Psoas muscle (tissue), 8 donors: ENCODE measurements around the gene ZNF831. TPM values are rescaled to one million over a fixed set of nuclear protein-coding genes. Genes with fewer than 3 reads are reported as not detected.

Experiments used
- ATAC-seq, 4 donors: fragments of 200-7000 bp; cut with Tn5 transposase; one replicate each; pipeline ENCODE4 v1.9.1; 2020; ENCODE audit warnings: moderate library complexity in 3 of 4, mild to moderate bottlenecking in 2 of 4
- DNase-seq, 2 donors: peaks; one replicate each; pipeline ENCODE4 v3.0.0-alpha.2; 2020
- H3K27ac ChIP-seq: fragments of 200-600 bp; one replicate; pipeline ENCODE4 v1.8.0; 2022
- H3K27me3 ChIP-seq, 3 donors: fragments of 200-600 bp in 1 of 3; one replicate each; pipeline versions ENCODE4 v1.6.1 to v1.8.0; 2013 to 2022; ENCODE audit warnings: low read length in 2 of 3, mild to moderate bottlenecking in 2 of 3, moderate library complexity in 1 of 3; ENCODE audit not compliant: insufficient read depth in 3 of 3
- H3K36me3 ChIP-seq, 2 donors: fragments of 200-600 bp in 1 of 2; one replicate each; pipeline versions ENCODE4 v1.6.1 to v1.8.0; 2013 to 2022; ENCODE audit warnings: low read depth in 1 of 2, mild to moderate bottlenecking in 1 of 2, moderate library complexity in 1 of 2; ENCODE audit not compliant: insufficient read depth in 1 of 2
- H3K4me1 ChIP-seq: fragments of 200-600 bp; one replicate; pipeline ENCODE4 v1.8.0; 2022
- H3K4me3 ChIP-seq: fragments of 200-600 bp; one replicate; pipeline ENCODE4 v1.8.0; 2022; ENCODE audit warnings: mild to moderate bottlenecking
- H3K9me3 ChIP-seq: fragments of 200-600 bp; one replicate; pipeline ENCODE4 v1.8.0; 2022
- CTCF ChIP-seq: fragments of 200-600 bp; IDR thresholded peaks from one replicate; pipeline ENCODE4 v1.8.0; 2022; ENCODE audit warnings: antibody characterized with exemption
- WGBS, 3 donors: extraction: QIAGEN DNeasy Blood & Tissue Kit; methylation state at CpG; one replicate each; pipeline versions ENCODE4 v1.1.6 to v1.1.7; 2013; 5-methylcytosine and 5-hydroxymethylcytosine counted together
- intact Hi-C, 2 donors: fragments of 100-400 bp; cut with DNase I; formaldehyde crosslinking; loops; one replicate each; pipeline versions ENCODE4 v1.11.0 to v1.14.2; 2022
- polyA plus RNA-seq, 3 donors: library from polyadenylated mRNA; stranded (reverse); fragments of 200-250 nt; gene quantifications; one replicate each; pipeline ENCODE4 v1.2.3, GENCODE V29; 2013
- total RNA-seq, 4 donors: library from RNA; stranded (reverse); fragmentation: NEBNext Ultra II Directional in 2 of 4; extraction: Animal tissue kit (Norgen Biotek cat#: 25700) in 2 of 4; gene quantifications; one replicate each; pipeline versions ENCODE4 v1.2.1 to v1.2.4, GENCODE V29; 2021 to 2023
- donor health status: healthy with polysubstance abuse.
- donor health status: DM: no; HTN: no; CAD: no; lungs with moderate emphysema.
- donor health status: Bipolar disorder and iron deficiency.
- donor health status: healthy.
- donor health status: DM: yes; HTN: yes; CAD: no.
- donor health status: DM: no; HTN: no; CAD: no.
- donor health status: DM: no; HTN: no; CAD: no.
- donor health status: DM: yes; HTN: yes; CAD: no.

Gene ZNF831
- total and polyA plus RNA-seq, 7 donors: 0.01 to 0.08 (median 0.03) TPM; not detected in 1

DNA sequence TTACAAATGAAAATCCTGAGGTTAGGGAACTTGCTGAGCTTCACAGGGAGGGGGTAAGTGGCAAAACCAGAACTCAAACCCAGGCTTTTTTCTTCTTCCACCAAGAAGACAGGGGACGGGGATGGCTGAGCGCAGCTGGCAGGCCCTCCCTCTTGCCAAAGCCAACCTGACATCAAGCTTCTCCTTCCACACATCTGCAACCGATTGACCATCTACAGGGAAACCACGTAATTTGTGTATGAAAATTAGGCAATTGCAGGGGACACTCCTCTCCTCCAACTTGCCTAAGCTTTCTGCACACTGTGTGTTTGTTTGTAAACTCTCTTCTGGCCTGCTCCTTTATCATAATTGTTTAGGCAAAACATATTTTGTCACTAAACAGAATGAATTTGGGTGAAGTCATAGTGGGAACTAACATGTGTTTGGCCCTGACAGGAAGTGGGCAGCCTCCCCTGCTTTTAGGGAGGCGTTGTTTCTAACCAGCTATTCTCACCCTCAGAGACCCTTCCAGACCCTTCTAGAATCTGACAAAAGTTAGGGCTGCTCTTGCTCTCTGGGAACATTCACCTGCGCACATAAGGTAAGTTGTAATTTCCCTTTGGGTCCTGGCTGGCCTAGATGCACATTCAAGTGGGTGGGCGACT lies 18.9 kb downstream of the ZNF831 start:
- TF ChIP-seq CTCF: no peak
- intact Hi-C loops: no loop called here
- 75 to 81% (median 78%) methylated on average over 7 of the region's 7 CpGs for WGBS, 3 donors
- no peaks in the 10 kb centered on the region for H3K9me3 ChIP-seq
- DNase-seq (no peak), ATAC-seq (no peak)
- H3K27me3 ChIP-seq: no peaks in the 10 kb centered on the region
- no peak overlapping the region for H3K4me3 ChIP-seq
- no peak overlapping the region for H3K27ac ChIP-seq
- H3K36me3 ChIP-seq: no peaks in the 10 kb centered on the region
- H3K4me1 ChIP-seq: no peaks in the 10 kb centered on the region

DNA sequence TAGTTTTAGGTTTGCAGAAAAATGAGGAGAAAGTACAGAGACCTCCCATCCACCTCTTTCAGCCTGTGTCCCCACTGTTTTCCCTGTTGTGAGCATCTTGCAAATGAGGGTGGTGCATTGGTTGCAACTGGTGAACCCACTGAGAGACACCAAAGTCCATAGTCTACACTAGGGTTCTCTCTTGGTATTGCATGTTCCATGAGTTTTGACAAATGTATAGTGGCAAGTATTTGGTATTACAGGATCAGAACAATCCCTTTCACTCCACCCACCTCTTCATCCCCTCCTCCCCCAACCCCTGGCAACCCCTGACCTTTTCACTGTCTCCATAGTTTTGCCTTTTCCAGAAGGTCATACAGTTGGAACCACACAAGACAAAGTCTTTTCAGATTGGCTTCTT lies 20.1 kb downstream of the ZNF831 start:
- TF ChIP-seq CTCF: no peak

DNA sequence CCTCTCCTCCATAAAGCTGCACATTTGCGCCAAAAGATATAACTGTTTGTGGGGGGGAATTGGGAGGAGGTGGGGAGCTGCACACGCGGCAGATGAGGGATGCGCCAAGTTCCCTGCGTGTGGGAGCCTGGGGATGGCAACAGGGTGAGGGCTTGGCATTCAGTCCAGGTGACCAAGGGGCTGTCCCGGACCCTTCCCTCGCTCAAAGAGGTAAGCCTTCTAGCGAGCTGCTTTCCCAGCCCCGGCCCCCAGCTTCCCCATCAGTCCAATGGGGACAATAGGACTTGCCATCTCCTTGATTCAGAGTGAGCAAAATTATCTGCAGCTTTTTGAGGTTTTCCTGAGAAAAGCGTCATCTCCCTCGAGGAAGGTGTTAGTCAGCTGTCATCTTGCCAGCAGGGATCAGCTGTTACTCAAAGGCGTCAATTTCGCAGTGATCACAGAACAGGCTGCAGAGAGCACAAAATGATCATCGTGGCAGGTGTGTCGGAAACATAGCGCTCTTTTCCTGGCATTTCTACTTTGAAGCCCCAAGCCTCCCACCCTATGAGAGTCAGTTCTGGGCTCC lies 21.3 kb downstream of the ZNF831 start:
- WGBS, 3 donors: 53 to 64% (median 57%) methylated on average over 16 of the region's 16 CpGs
- H3K27ac ChIP-seq: no peak overlapping the region

More for the DNA sequence above, 20.1 kb downstream of the ZNF831 start:
- no peak for DNase-seq
- H3K4me1 ChIP-seq: no peaks in the 10 kb centered on the region
- intact Hi-C loops: no loop called here
- H3K9me3 ChIP-seq: no peaks in the 10 kb centered on the region
- no peak overlapping the region for H3K27ac ChIP-seq
- ATAC-seq: no peak
- no peak overlapping the region for H3K4me3 ChIP-seq
- H3K27me3 ChIP-seq: no peaks in the 10 kb centered on the region
- no peaks in the 10 kb centered on the region for H3K36me3 ChIP-seq

GRCh38 chr20:59185809-59186208 lies 22.2 kb downstream of the ZNF831 start:
- no peak for DNase-seq
- Histone ChIP-seq H3K9me3 (no peaks in the 10 kb centered on the region), H3K27ac (no peak overlapping the region), H3K27me3 (no peaks in the 10 kb centered on the region), H3K36me3 (no peaks in the 10 kb centered on the region), H3K4me1 (no peaks in the 10 kb centered on the region), H3K4me3 (no peak overlapping the region)
- intact Hi-C loops: no loop called here
- TF ChIP-seq CTCF: no peak
- WGBS, 3 donors: 59 to 64% (median 61%) methylated on average over 6 of the region's 6 CpGs
- no peak for ATAC-seq

More for the DNA sequence above, 21.3 kb downstream of the ZNF831 start:
- Histone ChIP-seq H3K27me3 (no peaks in the 10 kb centered on the region), H3K4me3 (no peak overlapping the region), H3K36me3 (no peaks in the 10 kb centered on the region), H3K4me1 (no peaks in the 10 kb centered on the region), H3K9me3 (no peaks in the 10 kb centered on the region)
- no peak for DNase-seq
- intact Hi-C loops: no loop called here
- ATAC-seq: no peak
- TF ChIP-seq CTCF: no peak

GRCh38 chr20:59190466-59190865 lies 26.8 kb downstream of the ZNF831 start:
- Histone ChIP-seq H3K4me1 (no peaks in the 10 kb centered on the region), H3K27me3 (peaks cover 0 to 11% (median 9%) of the 10 kb centered on the region in 3 donors), H3K27ac (no peak overlapping the region), H3K36me3 (no peaks in the 10 kb centered on the region), H3K4me3 (no peak overlapping the region), H3K9me3 (no peaks in the 10 kb centered on the region)
- TF ChIP-seq CTCF: no peak
- intact Hi-C loops: no loop called here
- 56 to 66% (median 63%) methylated on average over 5 of the region's 5 CpGs for WGBS, 3 donors
- ATAC-seq (no peak), DNase-seq (no peak)
